Measurements from ENCODE around the gene GZMM. TPM values are rescaled to one million over a fixed set of nuclear protein-coding genes. Genes with fewer than 3 reads are reported as not detected.
A peak's percentile ranks its signal among the peaks of the same experiment; 100 is the strongest.
"Not testable (repeated sequence)": the region's sequence is repeated elsewhere in the genome, so short reads cannot be mapped to it uniquely, and the experiment has no call there.

Gene GZMM
- total and polyA plus RNA-seq, 10 donors, result 3.9 to 19.5 (median 14.9) TPM

GRCh38 chr19:584240-585001, 40.6 kb downstream of the GZMM start:
- TF ChIP-seq POLR2AphosphoS5 (IDR thresholded peaks at IDR 0.05) (peak; percentile 64 to 82 (median 66)), POLR2A (IDR thresholded peaks at IDR 0.05) (no peak), CTCF (IDR thresholded peaks at IDR 0.05 in 8 of 11, conservative IDR thresholded peaks at IDR 0.05 in 3 of 11) (peak; percentile 77 to 94 (median 89))
- intact Hi-C loops (cut with DNase I; ENCODE audit: low total_unique reads), result loop anchor here (10.0 kb wide), 1 partner anchor 150 kb away; no protein-coding TSS in a partner anchor
- DNase-seq, result peak; percentile 89

GRCh38 chr19:585146-585545, 41.3 kb downstream of the GZMM start:
- H3K9me3 ChIP-seq, H3K27ac ChIP-seq, DNase-seq, H3K4me3 ChIP-seq: not testable (repeated sequence)
- intact Hi-C loops (cut with DNase I; ENCODE audit: low total_unique reads), result loop anchor here (10.0 kb wide), 1 partner anchor 150 kb away; no protein-coding TSS in a partner anchor
- H3K27me3 ChIP-seq (replicated peaks in 1 of 7), result peaks cover 0 to 61% (median 27%) of the 10 kb centered on the region in 7 donors
- 80 to 89% (median 87%) methylated on average over 18 to 34 of the region's 34 CpGs for WGBS, 5 donors
- peaks cover 15 to 32% (median 28%) of the 10 kb centered on the region in 6 donors for H3K4me1 ChIP-seq
- peaks cover 6 to 37% (median 35%) of the 10 kb centered on the region in 6 donors for H3K36me3 ChIP-seq

More at GRCh38 chr19:584240-585001, 40.6 kb downstream of the GZMM start:
- peaks cover 15 to 35% (median 27%) of the 10 kb centered on the region in 6 donors for H3K4me1 ChIP-seq
- H3K4me3 ChIP-seq, result no peak overlapping the region
- peaks cover 0 to 59% (median 26%) of the 10 kb centered on the region in 7 donors for H3K27me3 ChIP-seq (replicated peaks in 1 of 7)
- peaks cover 6 to 45% (median 42%) of the 10 kb centered on the region in 6 donors for H3K36me3 ChIP-seq
- 34 to 54% (median 39%) methylated on average over 21 to 38 of the region's 38 CpGs for WGBS, 5 donors
- no peaks in the 10 kb centered on the region for H3K9me3 ChIP-seq
- H3K27ac ChIP-seq, result no peak overlapping the region

GRCh38 chr19:585551-586110, 41.8 kb downstream of the GZMM start:
- Histone ChIP-seq H3K9me3 (no peaks in the 10 kb centered on the region), H3K36me3 (peaks cover 3 to 32% (median 30%) of the 10 kb centered on the region in 6 donors), H3K4me3 (no peak overlapping the region), H3K27ac (no peak overlapping the region), H3K4me1 (peaks cover 15 to 37% (median 32%) of the 10 kb centered on the region in 6 donors), H3K27me3 (replicated peaks in 1 of 7) (peaks cover 0 to 66% (median 31%) of the 10 kb centered on the region in 7 donors)
- intact Hi-C loops (cut with DNase I; ENCODE audit: low total_unique reads), result loop anchor here (10.0 kb wide), 1 partner anchor 149 kb away; no protein-coding TSS in a partner anchor
- no peak for DNase-seq
- TF ChIP-seq POLR2AphosphoS5 (IDR thresholded peaks at IDR 0.05), result peak in 1 of 3 donors; percentile 51
- TF ChIP-seq POLR2A (IDR thresholded peaks at IDR 0.05), result no peak
- WGBS, 5 donors, result 60 to 86% (median 76%) methylated on average over 9 to 10 of the region's 10 CpGs

- H3K9me3 ChIP-seq, result no peaks in the 10 kb centered on the region
- peak overlapping the region in 1 of 8 donors; percentile 21 for H3K4me3 ChIP-seq
- WGBS, 5 donors, result 5 to 10% (median 8%) methylated on average over 22 to 41 of the region's 41 CpGs
- intact Hi-C loops (cut with DNase I; ENCODE audit: low total_unique reads), result loop anchor here (10.0 kb wide), 1 partner anchor 147 kb away; no protein-coding TSS in a partner anchor
- DNase-seq, result no peak
- H3K27me3 ChIP-seq (replicated peaks in 1 of 7), result peaks cover 8 to 92% (median 57%) of the 10 kb centered on the region in 7 donors
- H3K4me1 ChIP-seq, result peaks cover 15 to 47% (median 40%) of the 10 kb centered on the region in 6 donors
- H3K36me3 ChIP-seq, result peaks cover 0 to 7% (median 5%) of the 10 kb centered on the region in 6 donors
- H3K27ac ChIP-seq, result no peak overlapping the region
- TF ChIP-seq CTCF (IDR thresholded peaks at IDR 0.05 in 8 of 11, conservative IDR thresholded peaks at IDR 0.05 in 3 of 11) (peak in 7 of 11 experiments; percentile 12 to 64 (median 46)), POLR2A (IDR thresholded peaks at IDR 0.05) (no peak), POLR2AphosphoS5 (IDR thresholded peaks at IDR 0.05) (peak in 1 of 3 donors; percentile 50)
These were observed 44.4 kb downstream of the GZMM start for GRCh38 chr19:588093-588740.

Measured in spleen (tissue), 11 donors.